Esophagus muscularis mucosa (tissue), 4 donors: ENCODE data around the gene AUTS2.

Experiments
- EP300 ChIP-seq: sonication (generic); formaldehyde crosslinking; IDR thresholded peaks from one replicate; pipeline ENCODE4 v1.6.1; 2017; ENCODE audit warnings: antibody characterized with exemption
- POLR2A ChIP-seq: fragments of 450-650 bp; IDR thresholded peaks from one replicate; pipeline ENCODE4 v1.6.1; 2017; ENCODE audit warnings: antibody characterized with exemption, moderate library complexity, mild to moderate bottlenecking, low read depth
- POLR2AphosphoS5 ChIP-seq, 2 donors: sonication (generic); formaldehyde crosslinking; IDR thresholded peaks; one replicate each; pipeline ENCODE4 v1.6.1; 2017; ENCODE audit warnings: antibody characterized with exemption in 2 of 2
- TF ChIP-seq, protein P1 (sequence below), 3 experiments: fragments of 200-600 bp in 2 of 3; fragments of 450-650 bp in 1 of 3; sonication (generic) in 2 of 3; IDR thresholded peaks; one replicate each; pipeline ENCODE4 v1.5.1; 2017 to 2019; ENCODE audit warnings: antibody characterized with exemption in 3 of 3, mild to moderate bottlenecking in 2 of 3, moderate library complexity in 1 of 3

- no peak for TF ChIP-seq POLR2A
- no peak for TF ChIP-seq EP300
- TF ChIP-seq, protein P1, sequence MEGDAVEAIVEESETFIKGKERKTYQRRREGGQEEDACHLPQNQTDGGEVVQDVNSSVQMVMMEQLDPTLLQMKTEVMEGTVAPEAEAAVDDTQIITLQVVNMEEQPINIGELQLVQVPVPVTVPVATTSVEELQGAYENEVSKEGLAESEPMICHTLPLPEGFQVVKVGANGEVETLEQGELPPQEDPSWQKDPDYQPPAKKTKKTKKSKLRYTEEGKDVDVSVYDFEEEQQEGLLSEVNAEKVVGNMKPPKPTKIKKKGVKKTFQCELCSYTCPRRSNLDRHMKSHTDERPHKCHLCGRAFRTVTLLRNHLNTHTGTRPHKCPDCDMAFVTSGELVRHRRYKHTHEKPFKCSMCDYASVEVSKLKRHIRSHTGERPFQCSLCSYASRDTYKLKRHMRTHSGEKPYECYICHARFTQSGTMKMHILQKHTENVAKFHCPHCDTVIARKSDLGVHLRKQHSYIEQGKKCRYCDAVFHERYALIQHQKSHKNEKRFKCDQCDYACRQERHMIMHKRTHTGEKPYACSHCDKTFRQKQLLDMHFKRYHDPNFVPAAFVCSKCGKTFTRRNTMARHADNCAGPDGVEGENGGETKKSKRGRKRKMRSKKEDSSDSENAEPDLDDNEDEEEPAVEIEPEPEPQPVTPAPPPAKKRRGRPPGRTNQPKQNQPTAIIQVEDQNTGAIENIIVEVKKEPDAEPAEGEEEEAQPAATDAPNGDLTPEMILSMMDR (IDR thresholded peaks at IDR 0.05), result no peak
- no peak for TF ChIP-seq POLR2AphosphoS5 (IDR thresholded peaks at IDR 0.05)
Observed at GRCh38 chr7:69929622-69930021, 331.3 kb downstream of the AUTS2 start.
